HCT116 (cell line): ENCODE data around the gene OR7G1. TPM values are rescaled to one million over a fixed set of nuclear protein-coding genes. Genes with fewer than 3 reads are reported as not detected.

Experiments used
- ATAC-seq: fragments of 200-7000 bp; cut with Tn5 transposase; 2 replicates; pipeline ENCODE4 v1.9.1; 2020; ENCODE audit warnings: mild to moderate bottlenecking, moderate library complexity
- BruUV-seq: library from RNA; stranded (reverse); fragments of 400-500 nt; replicated peaks from 2 replicates; lab custom pipeline; 2021; lab: Mats Ljungman, UMichigan
- CTCF ChIA-PET: fragments of 300-600 bp; sonication (Branson Sonifier 250); formaldehyde crosslinking; loops from one replicate; lab custom pipeline; 2021; ENCODE audit warnings: antibody characterized with exemption; lab: Charles Lee
- POLR2A ChIA-PET: fragments of 300-600, 350-600 bp; sonication (Branson Sonifier 250); formaldehyde crosslinking; loops from one replicate; lab custom pipeline; 2021; ENCODE audit warnings: antibody characterized with exemption; lab: Charles Lee
- RAD21 ChIA-PET, 2 experiments: fragments of 300-600 bp; sonication (Branson Sonifier 250); formaldehyde crosslinking; loops; one replicate each; lab custom pipeline; 2023; ENCODE audit warnings: low total read pairs in 2 of 2; ENCODE audit not compliant: uncharacterized antibody in 2 of 2, unreplicated experiment in 2 of 2, low non-redundant PET in 1 of 2; lab: Charles Lee
- DNase-seq: peaks from one replicate; pipeline ENCODE4 v3.0.0-alpha.2; 2010; ENCODE audit warnings: low read depth, low spot score
- H2AFZ ChIP-seq: fragments of 200-600 bp; shearing (Covaris generic), sonication (generic); 2 replicates; pipeline ENCODE4 v1.6.1; 2017; ENCODE audit warnings: low read depth, mixed run types, mixed read lengths, antibody characterized with exemption, low read length; ENCODE audit not compliant: poor library complexity, severe bottlenecking
- H3K27ac ChIP-seq: 2 replicates; pipeline ENCODE4 v1.5.1; 2012; ENCODE audit warnings: low read depth, low read length
- H3K27me3 ChIP-seq: fragments of 200-600 bp; sonication (generic); 2 replicates; pipeline ENCODE4 v1.6.1; 2016; ENCODE audit warnings: mixed run types, low read length, mixed read lengths; ENCODE audit not compliant: insufficient read depth
- H3K36me3 ChIP-seq, 2 experiments: fragments of 200-500 bp in 1 of 2; fragments of 200-600 bp in 1 of 2; sonication (Bioruptor generic) in 1 of 2; sonication (generic) in 1 of 2; 2 replicates each; pipeline versions ENCODE4 v1.5.1 to v1.6.1; 2014 to 2016; ENCODE audit warnings: low read length in 2 of 2, inconsistent platforms in 1 of 2, mixed read lengths in 1 of 2, mixed run types in 1 of 2; ENCODE audit not compliant: insufficient read depth in 2 of 2, control insufficient read depth in 1 of 2
- H3K4me1 ChIP-seq, 2 experiments: fragments of 200-600 bp in 1 of 2; sonication (generic) in 1 of 2; 2 replicates each; pipeline versions ENCODE4 v1.5.1 to v1.6.1; 2012 to 2017; ENCODE audit warnings: low read length in 2 of 2, inconsistent platforms in 1 of 2, mild to moderate bottlenecking in 1 of 2, mixed read lengths in 1 of 2, mixed run types in 1 of 2, moderate library complexity in 1 of 2; ENCODE audit not compliant: insufficient read depth in 2 of 2, control insufficient read depth in 1 of 2
- H3K4me2 ChIP-seq: fragments of 200-600 bp; sonication (generic); 2 replicates; pipeline ENCODE4 v1.6.1; 2017; ENCODE audit warnings: mixed run types, low read length, mixed read lengths
- H3K4me3 ChIP-seq, 2 experiments: fragments of 200-600 bp in 1 of 2; sonication (generic) in 1 of 2; replicated peaks in 1 of 2; 2 replicates each; pipeline ENCODE4 v1.5.1; 2011 to 2016; ENCODE audit warnings: low read length in 2 of 2, control low read depth in 1 of 2, low read depth in 1 of 2, mild to moderate bottlenecking in 1 of 2, mixed read lengths in 1 of 2, mixed run types in 1 of 2
- H3K79me2 ChIP-seq: fragments of 200-600 bp; sonication (generic); 2 replicates; pipeline ENCODE4 v1.6.1; 2017; ENCODE audit warnings: mild to moderate bottlenecking, mixed run types, low read length, moderate library complexity, mixed read lengths; ENCODE audit not compliant: insufficient read depth
- H3K9ac ChIP-seq: fragments of 200-600 bp; sonication (generic); 2 replicates; pipeline ENCODE4 v1.6.1; 2016; ENCODE audit warnings: low read length, mixed read lengths
- H3K9me2 ChIP-seq: fragments of 200-600 bp; sonication (generic), shearing (Covaris generic); 2 replicates; pipeline ENCODE4 v1.6.1; 2017; ENCODE audit warnings: mixed run types, mild to moderate bottlenecking, moderate library complexity; ENCODE audit not compliant: insufficient read depth
- H3K9me3 ChIP-seq, 2 experiments: fragments of 200-500 bp in 1 of 2; fragments of 200-600 bp in 1 of 2; sonication (Bioruptor generic) in 1 of 2; sonication (generic) in 1 of 2; 2 replicates each; pipeline ENCODE4 v1.6.1; 2014 to 2017; ENCODE audit warnings: low read length in 2 of 2, mixed read lengths in 2 of 2, inconsistent platforms in 1 of 2, low read depth in 1 of 2, mild to moderate bottlenecking in 1 of 2, mixed run types in 1 of 2, moderate library complexity in 1 of 2; ENCODE audit not compliant: control insufficient read depth in 1 of 2, insufficient read depth in 1 of 2
- H4K20me1 ChIP-seq: fragments of 200-600 bp; sonication (generic), shearing (Covaris generic); 2 replicates; pipeline ENCODE4 v1.6.1; 2017; ENCODE audit warnings: mixed run types, mild to moderate bottlenecking, moderate library complexity; ENCODE audit not compliant: insufficient read depth
- ATF3 ChIP-seq: IDR thresholded peaks from 2 replicates; pipeline ENCODE4 v1.6.1; 2012
- CBX3 ChIP-seq: IDR thresholded peaks from 2 replicates; pipeline ENCODE4 v1.6.1; 2012; ENCODE audit warnings: low read depth
- CEBPB ChIP-seq: IDR thresholded peaks from 2 replicates; pipeline ENCODE4 v1.6.1; 2012; ENCODE audit warnings: low read depth
- ELF1 ChIP-seq: IDR thresholded peaks from 2 replicates; pipeline ENCODE4 v1.6.1; 2012; ENCODE audit warnings: low read depth, borderline replicate concordance
- EZH2 ChIP-seq: fragments of 200-600 bp; sonication (generic); IDR thresholded peaks from 2 replicates; pipeline ENCODE4 v1.6.1; 2017; ENCODE audit warnings: antibody characterized with exemption, mixed run types
- EZH2phosphoT487 ChIP-seq: fragments of 200-600 bp; IDR thresholded peaks from 2 replicates; pipeline ENCODE4 v1.6.1; 2018; ENCODE audit warnings: antibody characterized with exemption, borderline replicate concordance
- FOSL1 ChIP-seq: IDR thresholded peaks from 2 replicates; pipeline ENCODE4 v1.6.1; 2012; ENCODE audit warnings: low read depth
- JUND ChIP-seq: IDR thresholded peaks from 2 replicates; pipeline ENCODE4 v1.6.1; 2012
- POLR2A ChIP-seq: IDR thresholded peaks from 2 replicates; pipeline ENCODE4 v1.7.0; 2011; ENCODE audit warnings: borderline replicate concordance; ENCODE audit not compliant: insufficient read depth, insufficient read length; ENCODE audit errors: extremely low read depth
- RAD21 ChIP-seq: IDR thresholded peaks from 2 replicates; pipeline ENCODE4 v1.6.1; 2012; ENCODE audit warnings: low read depth, mild to moderate bottlenecking
- SIN3A ChIP-seq: IDR thresholded peaks from 2 replicates; pipeline ENCODE4 v1.6.1; 2012; ENCODE audit warnings: low read depth
- SP1 ChIP-seq: IDR thresholded peaks from 2 replicates; pipeline ENCODE4 v1.6.1; 2012; ENCODE audit warnings: low read depth
- SRF ChIP-seq: IDR thresholded peaks from 2 replicates; pipeline ENCODE4 v1.6.1; 2012; ENCODE audit warnings: low read depth
- TCF7L2 ChIP-seq: IDR thresholded peaks from 2 replicates; pipeline ENCODE4 v1.7.0; 2011; ENCODE audit warnings: borderline replicate concordance, inconsistent platforms; ENCODE audit not compliant: insufficient read depth, insufficient read length; ENCODE audit errors: extremely low read depth
- YY1 ChIP-seq: IDR thresholded peaks from 2 replicates; pipeline ENCODE4 v1.6.1; 2011; ENCODE audit warnings: low read length, low read depth, moderate library complexity, mild to moderate bottlenecking; ENCODE audit not compliant: insufficient replicate concordance; ENCODE audit errors: extremely low read depth
- ZFX ChIP-seq: fragments of 450-650 bp; IDR thresholded peaks from 2 replicates; pipeline ENCODE4 v1.6.1; 2017
- ZNF274 ChIP-seq: fragments of 200-500 bp; sonication (Bioruptor generic); IDR thresholded peaks from 2 replicates; pipeline ENCODE4 v1.6.1; 2014; ENCODE audit warnings: mild to moderate bottlenecking, low read depth, low read length, inconsistent platforms
- intact Hi-C: fragments of 100-400 bp; cut with micrococcal nuclease; formaldehyde crosslinking; loops from 2 replicates; pipeline ENCODE4 v1.10.0; 2022
- total RNA-seq: library from RNA; stranded (reverse); gene quantifications from one replicate; pipeline ENCODE4 v1.2.1, GENCODE V29; 2021; ENCODE audit not compliant: unreplicated experiment
- TF ChIP-seq, protein P1 (sequence below): IDR thresholded peaks from 2 replicates; pipeline ENCODE4 v1.6.1; 2012
- TF ChIP-seq, protein P2 (sequence below): IDR thresholded peaks from 2 replicates; pipeline ENCODE4 v1.6.1; 2011; ENCODE audit warnings: mild to moderate bottlenecking, low read length, moderate library complexity; ENCODE audit not compliant: insufficient replicate concordance; ENCODE audit errors: extremely low read depth

OR7G1 gene
- total RNA-seq, 1 experiment from 2014 or later = not detected

GRCh38 chr19:9156304-9156703, 40.7 kb upstream of the OR7G1 start:
- no peaks in the 10 kb centered on the region for H3K27me3 ChIP-seq
- CTCF ChIA-PET = no interaction called here
- no peak for ATAC-seq
- POLR2A ChIA-PET = no interaction called here
- no peak overlapping the region for H3K27ac ChIP-seq
- no peaks in the 10 kb centered on the region for H3K4me1 ChIP-seq
- no TSS peak for BruUV-seq
- RAD21 ChIA-PET = no interaction called here
- H3K9ac ChIP-seq = no peak overlapping the region
- no peaks in the 10 kb centered on the region for H4K20me1 ChIP-seq
- no peak overlapping the region for H3K4me2 ChIP-seq
- peaks cover 45 to 80% of the 10 kb centered on the region in 2 experiments for H3K36me3 ChIP-seq
- no peak overlapping the region for H2AFZ ChIP-seq
- no peak for DNase-seq
- H3K4me3 ChIP-seq = no peak overlapping the region
- peaks cover 58 to 70% of the 10 kb centered on the region in 2 experiments; a peak in 3 of 4 replicates for H3K9me3 ChIP-seq
- H3K9me2 ChIP-seq = no peaks in the 10 kb centered on the region
- H3K79me2 ChIP-seq = peaks cover 78% of the 10 kb centered on the region
- intact Hi-C loops = no loop called here
- TF ChIP-seq YY1 (no peak), SP1 (no peak), ZFX (no peak), POLR2A (no peak), JUND (no peak), CEBPB (no peak), SRF (no peak), RAD21 (no peak), EZH2 (no peak), FOSL1 (no peak), ZNF274 (no peak)
- TF ChIP-seq, protein P1, sequence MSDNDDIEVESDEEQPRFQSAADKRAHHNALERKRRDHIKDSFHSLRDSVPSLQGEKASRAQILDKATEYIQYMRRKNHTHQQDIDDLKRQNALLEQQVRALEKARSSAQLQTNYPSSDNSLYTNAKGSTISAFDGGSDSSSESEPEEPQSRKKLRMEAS = no peak

GRCh38 chr19:9155591-9155990, 40.0 kb upstream of the OR7G1 start:
- POLR2A ChIA-PET = no interaction called here
- Histone ChIP-seq H3K4me1 (no peaks in the 10 kb centered on the region), H3K9me2 (no peaks in the 10 kb centered on the region), H2AFZ (no peak overlapping the region), H3K4me2 (no peak overlapping the region), H3K79me2 (peaks cover 82% of the 10 kb centered on the region), H3K9me3 (peaks cover 59 to 68% of the 10 kb centered on the region in 2 experiments; a peak in 3 of 4 replicates), H3K4me3 (no peak overlapping the region), H4K20me1 (no peaks in the 10 kb centered on the region), H3K27me3 (no peaks in the 10 kb centered on the region), H3K9ac (no peak overlapping the region), H3K36me3 (peaks cover 39 to 77% of the 10 kb centered on the region in 2 experiments), H3K27ac (no peak overlapping the region)
- CTCF ChIA-PET = no interaction called here
- RAD21 ChIA-PET = no interaction called here
- DNase-seq = no peak
- no TSS peak for BruUV-seq
- ATAC-seq = no peak
- intact Hi-C loops = no loop called here
- no peak for TF ChIP-seq TCF7L2
- no peak for TF ChIP-seq SP1
- no peak for TF ChIP-seq EZH2phosphoT487
- no peak for TF ChIP-seq SIN3A
- no peak for TF ChIP-seq ELF1
- TF ChIP-seq ATF3 = no peak
- no peak for TF ChIP-seq CBX3
- TF ChIP-seq, protein P2, sequence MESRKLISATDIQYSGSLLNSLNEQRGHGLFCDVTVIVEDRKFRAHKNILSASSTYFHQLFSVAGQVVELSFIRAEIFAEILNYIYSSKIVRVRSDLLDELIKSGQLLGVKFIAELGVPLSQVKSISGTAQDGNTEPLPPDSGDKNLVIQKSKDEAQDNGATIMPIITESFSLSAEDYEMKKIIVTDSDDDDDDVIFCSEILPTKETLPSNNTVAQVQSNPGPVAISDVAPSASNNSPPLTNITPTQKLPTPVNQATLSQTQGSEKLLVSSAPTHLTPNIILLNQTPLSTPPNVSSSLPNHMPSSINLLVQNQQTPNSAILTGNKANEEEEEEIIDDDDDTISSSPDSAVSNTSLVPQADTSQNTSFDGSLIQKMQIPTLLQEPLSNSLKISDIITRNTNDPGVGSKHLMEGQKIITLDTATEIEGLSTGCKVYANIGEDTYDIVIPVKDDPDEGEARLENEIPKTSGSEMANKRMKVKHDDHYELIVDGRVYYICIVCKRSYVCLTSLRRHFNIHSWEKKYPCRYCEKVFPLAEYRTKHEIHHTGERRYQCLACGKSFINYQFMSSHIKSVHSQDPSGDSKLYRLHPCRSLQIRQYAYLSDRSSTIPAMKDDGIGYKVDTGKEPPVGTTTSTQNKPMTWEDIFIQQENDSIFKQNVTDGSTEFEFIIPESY = no peak
- TF ChIP-seq POLR2A = no peak
- no peak for TF ChIP-seq RAD21
